Kidney epithelial cell (primary cell): Measurements from ENCODE around the gene GPHA2. TPM values are rescaled to one million over a fixed set of nuclear protein-coding genes. Genes with fewer than 3 reads are reported as not detected.

ENCODE experiments used
- DNase-seq: peaks from one replicate; pipeline ENCODE4 v3.0.0-alpha.2; 2010; ENCODE audit warnings: low read depth
- H3K27me3 ChIP-seq: 2 replicates; pipeline ENCODE4 v1.6.0; 2011; ENCODE audit warnings: low read length; ENCODE audit not compliant: control insufficient read depth, insufficient read depth
- H3K36me3 ChIP-seq: 2 replicates; pipeline ENCODE4 v1.5.1; 2011; ENCODE audit warnings: low read length; ENCODE audit not compliant: control insufficient read depth, insufficient read depth
- H3K4me3 ChIP-seq: 2 replicates; pipeline ENCODE4 v1.5.1; 2011; ENCODE audit warnings: low read depth, mild to moderate bottlenecking, control low read depth, low read length
- CTCF ChIP-seq: IDR thresholded peaks from 2 replicates; pipeline ENCODE4 v1.5.1; 2011; ENCODE audit warnings: mild to moderate bottlenecking, moderate library complexity, low read length, control low read depth, inconsistent platforms; ENCODE audit not compliant: insufficient read depth, poor library complexity, severe bottlenecking
- total RNA-seq: library from RNA; depleted of rRNA; stranded (reverse); fragments of >200 nt; gene quantifications from 2 replicates; pipeline ENCODE4 v1.2.3, GENCODE V29; 2015

Gene GPHA2
- total RNA-seq, 1 donor from 2014 or later, result not detected

- Histone ChIP-seq H3K36me3 (no peaks in the 10 kb centered on the region), H3K27me3 (no peaks in the 10 kb centered on the region), H3K4me3 (no peak overlapping the region)
- no peak for DNase-seq
- no peak for TF ChIP-seq CTCF
These were observed 48.4 kb downstream of the GPHA2 start for GRCh38 chr11:64887234-64887756.

- no peak for TF ChIP-seq CTCF
- H3K4me3 ChIP-seq, result no peak overlapping the region
- DNase-seq, result no peak
- no peaks in the 10 kb centered on the region for H3K27me3 ChIP-seq
- no peaks in the 10 kb centered on the region for H3K36me3 ChIP-seq
These were observed 50.1 kb downstream of the GPHA2 start for GRCh38 chr11:64885367-64886286.

Other genes with a start within 250 kb of the GPHA2 start
- not detected in 2 replicates for gene NRXN2, start 212.7 kb downstream of the GPHA2 start, total RNA-seq
- gene RASGRP2, start 191.8 kb downstream of the GPHA2 start, total RNA-seq, result 0.41 and 0.96 TPM in 2 replicates
- gene PYGM, start 175.9 kb downstream of the GPHA2 start, total RNA-seq, result 0.17 and 0.27 TPM in 2 replicates
- 194 and 216 TPM in 2 replicates for gene SF1, start 157.4 kb downstream of the GPHA2 start, total RNA-seq
- 33.2 and 40.6 TPM in 2 replicates for gene MAP4K2, start 132.7 kb downstream of the GPHA2 start, total RNA-seq
- 24.6 and 28.5 TPM in 2 replicates for gene MEN1, start 125.3 kb downstream of the GPHA2 start, total RNA-seq
- 10.7 and 12.8 TPM in 2 replicates for gene CDC42BPG, start 91.2 kb downstream of the GPHA2 start, total RNA-seq
- gene EHD1, start 57.3 kb downstream of the GPHA2 start, total RNA-seq, result 87.7 and 100 TPM in 2 replicates
- gene ATG2A, start 18.7 kb downstream of the GPHA2 start, total RNA-seq, result 24.8 and 28.6 TPM in 2 replicates
- 26.9 and 31.1 TPM in 2 replicates for gene PPP2R5B, start 11.2 kb downstream of the GPHA2 start, total RNA-seq
- 0.17 and 0.68 TPM in 2 replicates for gene MAJIN, start 36.2 kb upstream of the GPHA2 start, total RNA-seq
- 1.1 and 7.3 TPM in 2 replicates for gene BATF2, start 61.1 kb upstream of the GPHA2 start, total RNA-seq
- gene ARL2, start 78.3 kb upstream of the GPHA2 start, total RNA-seq, result 164 and 170 TPM in 2 replicates
- gene SNX15, start 91.5 kb upstream of the GPHA2 start, total RNA-seq, result 21.6 and 28.8 TPM in 2 replicates
- gene SAC3D1, start 105.3 kb upstream of the GPHA2 start, total RNA-seq, result 25.5 and 32.0 TPM in 2 replicates
- gene NAALADL1, start 122.7 kb upstream of the GPHA2 start, total RNA-seq, result 13.2 and 21.7 TPM in 2 replicates
- gene CDCA5, start 148.1 kb upstream of the GPHA2 start, total RNA-seq, result 4.9 and 6.9 TPM in 2 replicates
- 49.8 and 66.1 TPM in 2 replicates for gene ZFPL1, start 148.3 kb upstream of the GPHA2 start, total RNA-seq
- 153 and 391 TPM in 2 replicates for gene VPS51, start 160.3 kb upstream of the GPHA2 start, total RNA-seq
- gene TM7SF2, start 176.0 kb upstream of the GPHA2 start, total RNA-seq, result 42.4 and 42.6 TPM in 2 replicates
- 21.3 and 28.1 TPM in 2 replicates for gene ZNHIT2, start 181.8 kb upstream of the GPHA2 start, total RNA-seq
- 595 and 710 TPM in 2 replicates for gene FAU, start 186.2 kb upstream of the GPHA2 start, total RNA-seq
- gene MRPL49, start 186.4 kb upstream of the GPHA2 start, total RNA-seq, result 67.6 and 88.5 TPM in 2 replicates
- 23.4 and 31.0 TPM in 2 replicates for gene SYVN1, start 198.6 kb upstream of the GPHA2 start, total RNA-seq
- gene SPDYC, start 234.3 kb upstream of the GPHA2 start, total RNA-seq, result not detected in 2 replicates
- 397 and 531 TPM in 2 replicates for gene CAPN1, start 246.0 kb upstream of the GPHA2 start, total RNA-seq